ENCODE measurements around the gene EIF4A2.

The EIF4A2 gene

DNA sequence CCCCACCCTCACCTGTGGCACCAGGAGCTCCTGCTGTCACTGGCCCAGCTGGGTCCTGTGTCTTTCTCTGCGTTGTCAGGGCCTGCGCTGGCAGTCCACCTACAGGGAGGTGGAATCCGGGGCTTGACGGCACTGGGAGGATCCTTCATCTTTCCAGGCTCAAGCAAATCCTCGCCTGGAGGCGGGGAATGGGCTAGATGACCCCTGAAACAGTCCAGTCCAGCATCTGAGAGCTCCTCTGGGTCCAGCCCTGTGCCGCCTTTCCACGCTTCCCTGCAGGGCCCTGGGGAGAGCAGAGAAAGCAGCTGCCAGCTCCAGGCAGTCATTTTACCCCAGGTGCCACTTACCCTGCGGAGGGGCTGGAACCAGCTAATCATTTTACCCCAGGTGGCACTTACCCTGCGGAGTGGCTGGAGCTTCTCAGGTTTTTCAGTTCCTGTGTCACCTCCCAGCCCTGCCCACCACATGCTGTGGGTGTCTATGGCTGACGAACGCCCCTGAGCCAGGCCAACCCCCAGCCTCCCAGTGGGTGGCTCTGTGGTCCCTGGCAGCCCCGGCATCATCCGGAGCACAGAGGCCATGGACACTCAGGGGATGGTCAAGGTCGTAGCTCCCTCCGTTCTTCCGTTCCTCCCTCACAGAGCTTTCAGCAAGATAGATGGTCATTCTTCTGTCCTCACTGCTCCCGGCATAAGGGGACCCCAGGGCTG lies 41.2 kb downstream of the EIF4A2 start:
- ATAC-seq = no peak
- no peak for TF ChIP-seq ZFP30 (CRISPR knock-in tag; IDR thresholded peaks at IDR 0.05)
- no peak for TF ChIP-seq ISL1 (CRISPR knock-in tag; IDR thresholded peaks at IDR 0.05)
- TF ChIP-seq OSR1 (CRISPR knock-in tag; IDR thresholded peaks at IDR 0.05) = no peak
- TF ChIP-seq ESRRG (CRISPR knock-in tag; IDR thresholded peaks at IDR 0.05) = no peak
- TF ChIP-seq ZNF8 (CRISPR knock-in tag; IDR thresholded peaks at IDR 0.05) = no peak
- TF ChIP-seq, protein P1, sequence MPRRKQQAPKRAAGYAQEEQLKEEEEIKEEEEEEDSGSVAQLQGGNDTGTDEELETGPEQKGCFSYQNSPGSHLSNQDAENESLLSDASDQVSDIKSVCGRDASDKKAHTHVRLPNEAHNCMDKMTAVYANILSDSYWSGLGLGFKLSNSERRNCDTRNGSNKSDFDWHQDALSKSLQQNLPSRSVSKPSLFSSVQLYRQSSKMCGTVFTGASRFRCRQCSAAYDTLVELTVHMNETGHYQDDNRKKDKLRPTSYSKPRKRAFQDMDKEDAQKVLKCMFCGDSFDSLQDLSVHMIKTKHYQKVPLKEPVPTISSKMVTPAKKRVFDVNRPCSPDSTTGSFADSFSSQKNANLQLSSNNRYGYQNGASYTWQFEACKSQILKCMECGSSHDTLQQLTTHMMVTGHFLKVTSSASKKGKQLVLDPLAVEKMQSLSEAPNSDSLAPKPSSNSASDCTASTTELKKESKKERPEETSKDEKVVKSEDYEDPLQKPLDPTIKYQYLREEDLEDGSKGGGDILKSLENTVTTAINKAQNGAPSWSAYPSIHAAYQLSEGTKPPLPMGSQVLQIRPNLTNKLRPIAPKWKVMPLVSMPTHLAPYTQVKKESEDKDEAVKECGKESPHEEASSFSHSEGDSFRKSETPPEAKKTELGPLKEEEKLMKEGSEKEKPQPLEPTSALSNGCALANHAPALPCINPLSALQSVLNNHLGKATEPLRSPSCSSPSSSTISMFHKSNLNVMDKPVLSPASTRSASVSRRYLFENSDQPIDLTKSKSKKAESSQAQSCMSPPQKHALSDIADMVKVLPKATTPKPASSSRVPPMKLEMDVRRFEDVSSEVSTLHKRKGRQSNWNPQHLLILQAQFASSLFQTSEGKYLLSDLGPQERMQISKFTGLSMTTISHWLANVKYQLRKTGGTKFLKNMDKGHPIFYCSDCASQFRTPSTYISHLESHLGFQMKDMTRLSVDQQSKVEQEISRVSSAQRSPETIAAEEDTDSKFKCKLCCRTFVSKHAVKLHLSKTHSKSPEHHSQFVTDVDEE (CRISPR knock-in tag; IDR thresholded peaks at IDR 0.05) = no peak
- no peak for TF ChIP-seq PPARA (CRISPR knock-in tag; IDR thresholded peaks at IDR 0.05; ENCODE audit: borderline replicate concordance)
- TF ChIP-seq ARNTL (CRISPR knock-in tag; IDR thresholded peaks at IDR 0.05; ENCODE audit: borderline replicate concordance, low read depth) = no peak
- no peak for TF ChIP-seq TCF4 (CRISPR knock-in tag; IDR thresholded peaks at IDR 0.05; ENCODE audit: borderline replicate concordance)
- no peak for TF ChIP-seq TOX (CRISPR knock-in tag; IDR thresholded peaks at IDR 0.05; ENCODE audit: borderline replicate concordance)
- TF ChIP-seq, protein P2, sequence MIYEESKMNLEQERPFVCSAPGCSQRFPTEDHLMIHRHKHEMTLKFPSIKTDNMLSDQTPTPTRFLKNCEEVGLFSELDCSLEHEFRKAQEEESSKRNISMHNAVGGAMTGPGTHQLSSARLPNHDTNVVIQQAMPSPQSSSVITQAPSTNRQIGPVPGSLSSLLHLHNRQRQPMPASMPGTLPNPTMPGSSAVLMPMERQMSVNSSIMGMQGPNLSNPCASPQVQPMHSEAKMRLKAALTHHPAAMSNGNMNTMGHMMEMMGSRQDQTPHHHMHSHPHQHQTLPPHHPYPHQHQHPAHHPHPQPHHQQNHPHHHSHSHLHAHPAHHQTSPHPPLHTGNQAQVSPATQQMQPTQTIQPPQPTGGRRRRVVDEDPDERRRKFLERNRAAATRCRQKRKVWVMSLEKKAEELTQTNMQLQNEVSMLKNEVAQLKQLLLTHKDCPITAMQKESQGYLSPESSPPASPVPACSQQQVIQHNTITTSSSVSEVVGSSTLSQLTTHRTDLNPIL (CRISPR knock-in tag; IDR thresholded peaks at IDR 0.05; ENCODE audit: low read depth) = no peak
- TF ChIP-seq ZC3H10 (CRISPR knock-in tag; IDR thresholded peaks at IDR 0.05) = no peak
- no peak for TF ChIP-seq ZNF70 (CRISPR knock-in tag; IDR thresholded peaks at IDR 0.05)
- TF ChIP-seq ZNF565 (CRISPR knock-in tag; conservative IDR thresholded peaks at IDR 0.05; ENCODE audit: low read depth) = no peak
- TF ChIP-seq SNAI2 (CRISPR knock-in tag; IDR thresholded peaks at IDR 0.05) = no peak
- TF ChIP-seq, protein P3, sequence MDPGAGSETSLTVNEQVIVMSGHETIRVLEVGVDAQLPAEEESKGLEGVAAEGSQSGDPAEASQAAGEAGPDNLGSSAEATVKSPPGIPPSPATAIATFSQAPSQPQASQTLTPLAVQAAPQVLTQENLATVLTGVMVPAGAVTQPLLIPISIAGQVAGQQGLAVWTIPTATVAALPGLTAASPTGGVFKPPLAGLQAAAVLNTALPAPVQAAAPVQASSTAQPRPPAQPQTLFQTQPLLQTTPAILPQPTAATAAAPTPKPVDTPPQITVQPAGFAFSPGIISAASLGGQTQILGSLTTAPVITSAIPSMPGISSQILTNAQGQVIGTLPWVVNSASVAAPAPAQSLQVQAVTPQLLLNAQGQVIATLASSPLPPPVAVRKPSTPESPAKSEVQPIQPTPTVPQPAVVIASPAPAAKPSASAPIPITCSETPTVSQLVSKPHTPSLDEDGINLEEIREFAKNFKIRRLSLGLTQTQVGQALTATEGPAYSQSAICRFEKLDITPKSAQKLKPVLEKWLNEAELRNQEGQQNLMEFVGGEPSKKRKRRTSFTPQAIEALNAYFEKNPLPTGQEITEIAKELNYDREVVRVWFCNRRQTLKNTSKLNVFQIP (CRISPR knock-in tag; IDR thresholded peaks at IDR 0.05; ENCODE audit: borderline replicate concordance, low read depth) = no peak
- no peak for TF ChIP-seq RARB (CRISPR knock-in tag; IDR thresholded peaks at IDR 0.05)
- TF ChIP-seq, protein P4, sequence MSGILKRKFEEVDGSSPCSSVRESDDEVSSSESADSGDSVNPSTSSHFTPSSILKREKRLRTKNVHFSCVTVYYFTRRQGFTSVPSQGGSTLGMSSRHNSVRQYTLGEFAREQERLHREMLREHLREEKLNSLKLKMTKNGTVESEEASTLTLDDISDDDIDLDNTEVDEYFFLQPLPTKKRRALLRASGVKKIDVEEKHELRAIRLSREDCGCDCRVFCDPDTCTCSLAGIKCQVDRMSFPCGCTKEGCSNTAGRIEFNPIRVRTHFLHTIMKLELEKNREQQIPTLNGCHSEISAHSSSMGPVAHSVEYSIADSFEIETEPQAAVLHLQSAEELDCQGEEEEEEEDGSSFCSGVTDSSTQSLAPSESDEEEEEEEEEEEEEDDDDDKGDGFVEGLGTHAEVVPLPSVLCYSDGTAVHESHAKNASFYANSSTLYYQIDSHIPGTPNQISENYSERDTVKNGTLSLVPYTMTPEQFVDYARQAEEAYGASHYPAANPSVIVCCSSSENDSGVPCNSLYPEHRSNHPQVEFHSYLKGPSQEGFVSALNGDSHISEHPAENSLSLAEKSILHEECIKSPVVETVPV (CRISPR knock-in tag; IDR thresholded peaks at IDR 0.05) = no peak
- no peak for TF ChIP-seq ZFP3 (CRISPR knock-in tag; IDR thresholded peaks at IDR 0.05)
- TF ChIP-seq, protein P5, sequence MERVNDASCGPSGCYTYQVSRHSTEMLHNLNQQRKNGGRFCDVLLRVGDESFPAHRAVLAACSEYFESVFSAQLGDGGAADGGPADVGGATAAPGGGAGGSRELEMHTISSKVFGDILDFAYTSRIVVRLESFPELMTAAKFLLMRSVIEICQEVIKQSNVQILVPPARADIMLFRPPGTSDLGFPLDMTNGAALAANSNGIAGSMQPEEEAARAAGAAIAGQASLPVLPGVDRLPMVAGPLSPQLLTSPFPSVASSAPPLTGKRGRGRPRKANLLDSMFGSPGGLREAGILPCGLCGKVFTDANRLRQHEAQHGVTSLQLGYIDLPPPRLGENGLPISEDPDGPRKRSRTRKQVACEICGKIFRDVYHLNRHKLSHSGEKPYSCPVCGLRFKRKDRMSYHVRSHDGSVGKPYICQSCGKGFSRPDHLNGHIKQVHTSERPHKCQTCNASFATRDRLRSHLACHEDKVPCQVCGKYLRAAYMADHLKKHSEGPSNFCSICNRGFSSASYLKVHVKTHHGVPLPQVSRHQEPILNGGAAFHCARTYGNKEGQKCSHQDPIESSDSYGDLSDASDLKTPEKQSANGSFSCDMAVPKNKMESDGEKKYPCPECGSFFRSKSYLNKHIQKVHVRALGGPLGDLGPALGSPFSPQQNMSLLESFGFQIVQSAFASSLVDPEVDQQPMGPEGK (CRISPR knock-in tag; IDR thresholded peaks at IDR 0.05; ENCODE audit: borderline replicate concordance) = no peak

DNA sequence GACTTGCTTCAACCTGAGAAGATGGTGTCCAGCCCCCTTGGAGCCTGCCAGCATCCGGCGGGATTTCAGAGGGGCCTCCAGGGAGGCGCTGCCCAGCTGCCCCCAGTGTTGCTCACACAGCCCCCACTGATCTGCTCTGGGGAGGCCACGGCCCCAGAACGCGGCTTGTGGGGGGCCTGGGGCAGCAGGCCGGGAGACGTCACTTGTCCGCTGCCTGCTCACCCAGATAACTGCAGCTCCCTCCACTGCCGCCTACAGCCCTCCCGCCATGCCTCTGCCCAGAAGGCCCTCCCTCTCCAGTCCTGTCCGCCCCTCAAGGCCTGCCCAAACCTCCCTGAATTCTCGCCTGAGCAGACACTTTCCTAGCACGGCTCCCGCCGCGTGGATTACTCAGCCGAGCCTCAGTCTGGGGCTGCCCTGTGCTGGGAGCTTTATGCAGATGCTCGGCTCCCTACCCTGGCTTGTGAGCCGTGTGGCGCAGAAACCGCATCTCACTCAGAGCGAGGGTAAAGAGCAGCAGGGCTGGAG lies 42.0 kb downstream of the EIF4A2 start:
- no peak for ATAC-seq
- TF ChIP-seq ZNF70 (CRISPR knock-in tag; IDR thresholded peaks at IDR 0.05) = no peak
- no peak for TF ChIP-seq ZNF8 (CRISPR knock-in tag; IDR thresholded peaks at IDR 0.05)
- TF ChIP-seq ZC3H10 (CRISPR knock-in tag; IDR thresholded peaks at IDR 0.05) = no peak
- TF ChIP-seq, protein P5 (CRISPR knock-in tag; IDR thresholded peaks at IDR 0.05; ENCODE audit: borderline replicate concordance) = no peak
- TF ChIP-seq RARB (CRISPR knock-in tag; IDR thresholded peaks at IDR 0.05) = no peak
- no peak for TF ChIP-seq PPARA (CRISPR knock-in tag; IDR thresholded peaks at IDR 0.05; ENCODE audit: borderline replicate concordance)
- no peak for TF ChIP-seq ARNTL (CRISPR knock-in tag; IDR thresholded peaks at IDR 0.05; ENCODE audit: borderline replicate concordance, low read depth)
- TF ChIP-seq SNAI2 (CRISPR knock-in tag; IDR thresholded peaks at IDR 0.05) = no peak
- no peak for TF ChIP-seq ISL1 (CRISPR knock-in tag; IDR thresholded peaks at IDR 0.05)

Measured in SK-N-SH treated with all-trans-retinoic acid at 6 μM for 48 hours (cell line).